Activated CD4-positive, alpha-beta T cell treated with anti-CD3 and anti-CD28 coated beads, Interleukin-2, amount 50 U/mL, for 4 hours (primary cell): ENCODE data around the gene SPR.
"Not testable (repeated sequence)": the region's sequence is repeated elsewhere in the genome, so short reads cannot be mapped to it uniquely, and the experiment has no call there.

Experiments used
- DNase-seq, 2 experiments: peaks; one replicate each; pipeline ENCODE4 v3.0.0-alpha.2; 2020

SPR gene

DNA sequence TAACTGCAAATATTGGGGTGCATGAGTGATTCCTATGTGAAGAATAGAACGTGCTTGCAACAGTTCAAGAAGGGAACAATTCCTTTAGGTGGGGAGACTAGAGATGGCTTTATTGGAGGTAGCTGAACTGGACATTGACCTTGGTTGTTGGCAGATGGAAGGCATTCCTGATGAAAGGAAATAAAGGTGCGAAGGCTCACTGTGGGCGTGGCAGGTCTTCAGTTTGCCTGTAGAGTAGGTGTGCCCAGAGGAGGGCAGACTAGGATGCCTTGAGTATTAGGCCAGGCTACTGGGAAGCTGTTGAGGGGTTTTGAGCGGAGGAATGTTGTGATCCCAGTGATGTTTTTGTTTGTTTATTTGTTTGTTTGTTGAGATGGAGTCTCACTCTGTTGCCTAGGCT is 2.8 kb downstream of the SPR start:
- DNase-seq: no peak

GRCh38 chr2:72891091-72891818 is 4.0 kb downstream of the SPR start:
- no peak for DNase-seq

DNA sequence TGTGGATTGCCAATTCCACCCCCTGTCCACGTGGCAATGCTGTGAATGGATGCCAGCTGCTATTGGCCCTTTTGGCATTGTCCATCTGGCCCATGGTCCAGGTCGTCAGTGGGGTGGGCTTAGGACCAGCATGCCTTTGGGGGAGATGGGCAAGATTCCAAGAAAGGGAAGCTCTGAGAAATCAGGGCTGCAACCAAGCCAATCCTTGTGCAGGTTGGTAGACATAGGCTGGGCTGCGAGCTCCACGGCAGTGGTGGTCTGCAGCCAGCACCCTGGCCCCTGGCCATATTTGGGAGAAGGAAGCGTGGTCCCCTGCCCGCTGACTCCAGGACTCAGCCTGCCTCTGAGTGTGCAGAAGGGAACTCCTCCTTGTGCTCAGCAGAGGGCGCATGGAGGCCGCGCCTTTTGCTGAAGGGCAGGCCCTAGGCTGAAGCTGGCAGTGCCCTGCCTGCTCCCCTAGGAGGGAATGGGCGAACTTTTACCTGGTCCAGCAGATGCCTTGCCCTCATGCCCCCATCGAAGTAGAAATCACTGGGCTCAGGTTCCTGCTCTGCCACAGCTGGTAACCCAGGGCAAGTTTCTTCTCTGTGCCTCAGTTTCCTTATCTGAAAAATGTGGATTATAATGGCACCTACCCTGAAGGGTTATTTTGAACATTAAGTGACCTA is 5.4 kb downstream of the SPR start:
- peak; percentile 31 to 35 for DNase-seq

DNA sequence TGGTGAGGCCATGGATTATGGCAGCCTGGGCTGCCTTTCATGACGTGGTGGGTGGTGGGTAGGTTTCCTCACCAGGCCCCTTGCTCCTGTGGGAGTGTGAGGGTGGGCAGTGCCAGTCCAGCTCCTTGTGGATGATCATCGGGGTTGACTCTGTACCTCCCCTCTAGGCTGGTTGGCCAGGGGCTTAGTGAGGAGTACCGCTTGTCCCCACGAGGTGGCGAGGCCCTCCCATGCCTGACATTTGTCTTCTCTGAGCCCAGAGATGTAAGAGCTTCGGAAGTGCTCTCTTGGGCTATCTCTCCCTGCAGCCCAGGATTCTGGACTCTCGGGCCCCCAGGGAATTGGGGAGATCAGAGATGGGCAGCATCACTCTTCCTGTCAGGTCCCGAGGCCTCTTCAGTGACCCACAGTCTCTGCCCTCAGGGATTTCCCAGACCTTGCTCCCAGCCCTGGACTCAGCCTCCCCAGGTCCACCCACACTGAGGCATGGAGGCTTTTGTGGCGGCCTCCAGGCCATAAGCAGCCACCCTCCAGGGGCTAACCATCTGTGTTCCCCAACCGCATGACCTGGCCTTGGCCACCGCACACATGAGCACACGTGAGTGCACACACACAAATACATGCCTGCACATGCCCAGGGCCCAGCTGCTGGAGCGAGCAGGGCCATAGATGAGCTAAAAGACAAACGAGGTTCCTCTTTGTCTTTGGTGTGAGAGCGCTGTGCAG is 6.5 kb downstream of the SPR start:
- DNase-seq: no peak

- no peak for DNase-seq
These were observed 7.3 kb downstream of the SPR start for GRCh38 chr2:72894514-72894913.

DNA sequence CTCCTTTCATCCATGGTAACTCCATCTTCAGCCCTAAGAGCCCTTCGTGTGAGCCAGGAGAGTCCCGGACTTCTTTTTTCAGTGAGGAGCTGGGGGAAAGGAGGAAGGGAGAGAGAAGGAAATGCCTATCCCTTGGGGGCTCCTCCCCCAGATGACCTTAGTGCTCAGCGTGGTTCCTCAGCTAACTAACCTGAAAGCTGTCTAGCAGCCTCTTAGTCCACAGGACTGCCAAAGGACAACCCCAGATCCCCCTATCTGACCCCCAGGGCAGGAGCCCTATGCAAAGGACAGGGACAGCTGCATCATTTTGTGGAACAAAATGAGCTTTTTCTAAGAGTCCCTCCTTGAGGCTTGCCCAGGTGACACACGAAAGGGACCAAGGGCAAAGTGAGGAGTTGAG is 7.9 kb downstream of the SPR start:
- no peak for DNase-seq

GRCh38 chr2:72895759-72896281 is 8.6 kb downstream of the SPR start:
- no peak for DNase-seq

DNA sequence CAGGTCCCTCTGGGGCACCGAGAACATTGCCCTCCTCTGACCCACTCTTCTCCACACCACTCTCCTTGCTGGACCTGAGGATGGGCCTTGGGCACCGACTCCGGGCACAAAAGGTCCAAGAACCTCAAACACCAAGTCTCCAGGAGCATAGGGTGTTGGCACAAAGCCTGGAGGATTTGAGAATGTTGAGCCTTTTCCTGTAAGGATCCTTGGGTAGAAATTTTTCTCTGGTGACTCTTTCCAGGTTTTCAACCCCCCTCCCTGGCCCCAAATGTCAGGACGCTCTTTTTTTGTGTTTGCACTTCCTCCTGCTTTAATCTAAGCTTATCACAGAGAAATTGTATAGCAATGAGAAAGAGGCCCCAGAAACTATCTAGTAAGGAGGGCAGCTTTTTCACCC is 9.2 kb downstream of the SPR start:
- DNase-seq: no peak

DNA sequence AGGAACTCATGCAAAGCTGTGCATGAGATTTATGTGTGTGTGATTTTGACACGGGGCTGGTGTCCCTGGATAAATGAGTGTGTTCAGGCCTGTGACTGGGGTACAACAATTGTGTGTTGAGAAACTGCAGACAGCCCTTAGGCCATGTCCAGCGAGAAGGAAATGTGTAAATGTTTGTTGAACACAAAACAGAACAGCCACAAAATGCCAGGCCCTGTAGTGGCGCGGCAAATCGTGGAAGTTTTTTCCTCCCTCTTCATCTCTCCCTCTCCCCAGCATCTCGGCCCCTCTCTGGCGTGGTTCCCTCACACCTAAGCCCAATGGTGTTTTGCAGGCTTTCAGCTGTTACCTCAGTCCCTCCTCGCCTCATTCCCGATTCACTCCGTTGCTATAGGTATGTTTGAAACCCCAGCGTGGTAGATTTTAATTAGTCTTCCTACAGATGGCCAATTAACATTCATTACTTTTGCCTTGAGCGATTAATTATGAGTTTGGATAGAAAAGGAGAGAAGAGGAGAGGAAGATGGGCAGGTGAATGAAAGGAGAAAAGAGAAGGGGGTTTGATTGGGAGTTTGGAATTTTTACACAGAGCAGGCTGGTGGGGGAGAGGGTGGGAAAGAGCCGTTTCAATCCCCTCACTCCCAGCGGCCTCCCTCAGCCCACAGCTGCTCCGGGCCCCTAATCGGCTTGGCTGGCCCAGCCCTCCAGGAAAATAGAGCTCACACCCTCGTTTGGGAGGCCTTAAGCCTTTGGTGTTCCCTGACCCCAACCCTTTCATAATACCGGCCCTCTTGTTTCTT is 10.8 kb downstream of the SPR start:
- no peak for DNase-seq

DNA sequence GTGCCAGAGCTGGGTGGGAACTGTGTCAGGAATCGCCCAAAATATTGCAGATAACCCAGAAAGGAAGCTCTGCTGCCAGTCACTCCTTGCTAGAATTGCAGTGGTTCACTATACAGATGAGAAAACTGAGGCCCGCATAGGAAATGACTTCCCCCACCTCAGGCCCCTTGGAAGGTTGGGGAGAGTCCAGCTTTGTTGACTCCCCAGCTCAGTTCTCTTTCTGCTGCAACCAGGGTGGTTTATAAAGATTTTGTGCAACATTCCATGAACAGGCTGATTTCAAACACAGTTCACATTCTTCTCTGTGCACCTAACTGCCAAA is 11.3 kb downstream of the SPR start:
- no peak for DNase-seq

DNA sequence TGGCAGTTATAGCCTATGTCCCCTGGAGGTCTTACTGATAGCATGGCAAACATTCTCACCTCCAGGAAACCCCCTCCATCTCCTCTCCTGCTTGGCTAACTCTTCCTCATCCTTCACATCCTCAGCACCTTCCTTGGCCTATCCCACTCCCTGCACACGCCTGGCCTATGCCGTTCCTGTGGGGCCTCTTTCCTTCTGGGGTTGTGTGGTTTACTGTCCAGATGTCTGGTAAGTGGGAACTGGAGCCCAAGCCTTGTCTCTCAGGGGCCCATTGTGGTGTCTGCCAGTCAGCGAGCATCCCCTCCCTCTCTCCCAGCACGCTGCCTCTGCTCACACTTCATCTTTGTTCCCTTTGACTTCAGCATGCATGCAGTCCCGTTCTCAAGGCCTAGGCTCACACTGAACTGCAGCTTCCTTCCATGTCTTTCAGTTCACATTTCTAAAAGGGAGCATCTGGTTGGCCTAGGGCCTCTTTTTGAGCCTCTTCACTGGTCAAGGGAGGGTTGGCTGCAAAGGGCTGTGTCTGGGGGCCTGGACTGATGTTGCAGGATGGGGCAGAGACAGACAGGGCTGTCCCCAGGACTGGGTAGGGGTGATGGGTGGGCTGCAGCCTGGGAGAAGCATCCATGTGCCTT is 13.1 kb downstream of the SPR start:
- DNase-seq: no peak

DNA sequence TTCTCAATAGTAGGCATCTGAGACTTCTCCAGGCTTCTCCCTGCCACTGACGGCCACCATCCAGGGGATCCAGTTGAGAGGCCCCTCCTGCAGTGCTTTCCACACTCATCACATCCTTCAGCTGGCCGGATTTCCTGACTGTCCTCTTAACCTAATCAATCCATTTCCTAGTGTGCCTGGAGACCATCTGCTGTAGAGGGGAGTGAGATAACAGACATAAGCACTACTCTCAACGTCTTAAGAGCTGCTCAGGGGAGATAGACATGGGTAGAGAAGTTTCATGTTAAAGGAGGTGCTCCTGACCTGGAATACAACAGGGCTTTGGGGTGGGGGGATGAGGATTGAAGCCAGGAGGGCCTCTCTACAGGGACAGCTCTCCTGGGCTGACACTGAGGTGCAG is 14.2 kb downstream of the SPR start:
- DNase-seq: no peak

GRCh38 chr2:72907369-72907768 is 20.2 kb downstream of the SPR start:
- not testable (repeated sequence) for DNase-seq

DNA sequence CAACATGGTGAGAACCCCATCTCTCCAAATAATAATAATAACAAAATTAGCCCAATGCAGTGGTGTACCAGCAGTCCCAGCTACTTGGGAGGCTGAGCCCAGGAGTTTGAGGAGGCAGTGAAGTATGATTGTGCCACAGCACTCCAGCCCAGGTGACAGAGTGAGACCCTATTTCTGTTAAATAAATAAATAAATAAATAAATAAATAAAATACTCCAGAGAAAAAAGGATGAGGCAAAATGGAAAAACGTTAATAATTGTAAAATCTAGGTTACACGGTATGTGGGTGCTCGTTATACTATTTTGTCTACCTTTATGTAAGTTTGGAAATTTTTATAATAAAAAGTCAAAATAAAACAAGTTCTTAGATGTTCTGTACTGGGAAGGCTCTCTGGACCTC is 21.5 kb downstream of the SPR start:
- DNase-seq: no peak

- DNase-seq: no peak
These were observed 24.0 kb downstream of the SPR start for GRCh38 chr2:72911256-72911655.

DNA sequence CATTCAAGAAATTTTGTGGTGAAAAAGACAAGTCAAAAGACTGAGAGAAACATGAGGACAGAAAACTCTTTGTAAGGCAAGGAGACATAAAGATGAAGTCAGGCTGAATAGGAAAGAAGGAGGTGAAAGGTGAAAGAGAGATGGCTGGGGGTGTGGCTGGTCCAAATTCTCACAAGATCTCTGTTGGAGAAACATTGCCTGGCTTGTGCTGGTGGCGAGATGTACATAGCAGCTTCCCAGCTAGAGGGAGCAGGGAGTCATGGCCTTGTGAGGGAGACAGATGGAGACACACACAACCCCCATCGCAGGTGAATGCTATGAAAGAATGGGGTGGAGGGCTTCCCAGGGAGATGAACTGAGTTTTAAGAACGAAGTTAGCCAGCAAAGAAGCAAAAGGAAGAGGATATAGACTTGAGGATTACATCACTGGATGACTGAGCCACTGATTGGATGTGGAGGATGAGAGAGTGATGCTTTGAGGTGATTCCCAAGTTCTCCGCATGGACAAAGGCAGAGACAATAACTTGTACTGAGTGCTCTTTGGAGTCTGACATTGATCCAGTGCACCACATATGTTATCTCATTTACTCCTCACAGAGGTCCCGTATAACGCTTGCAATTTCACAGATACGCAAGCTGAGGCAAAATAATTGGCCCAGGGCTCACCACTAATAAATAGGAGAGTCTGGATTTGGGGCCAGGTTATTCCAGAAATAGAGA is 26.4 kb downstream of the SPR start:
- DNase-seq: no peak

DNA sequence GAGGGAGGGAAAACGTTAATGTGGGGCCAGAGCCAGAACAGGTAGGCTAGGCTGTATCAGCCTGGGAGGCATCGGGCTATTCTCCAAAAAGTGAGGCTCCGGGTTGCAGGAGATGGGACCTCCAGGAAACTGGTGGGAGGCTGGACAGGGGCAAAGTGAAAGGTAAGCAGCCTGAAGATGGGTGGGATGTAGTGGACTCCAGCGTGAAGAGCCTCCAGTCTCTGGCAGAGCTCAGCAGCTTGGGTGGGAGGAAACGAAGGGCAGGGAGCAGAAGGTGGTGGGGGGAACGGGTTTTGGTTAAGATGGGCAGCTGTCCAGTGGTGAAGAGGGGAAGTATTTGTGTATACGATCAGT is 27.0 kb downstream of the SPR start:
- no peak for DNase-seq

DNA sequence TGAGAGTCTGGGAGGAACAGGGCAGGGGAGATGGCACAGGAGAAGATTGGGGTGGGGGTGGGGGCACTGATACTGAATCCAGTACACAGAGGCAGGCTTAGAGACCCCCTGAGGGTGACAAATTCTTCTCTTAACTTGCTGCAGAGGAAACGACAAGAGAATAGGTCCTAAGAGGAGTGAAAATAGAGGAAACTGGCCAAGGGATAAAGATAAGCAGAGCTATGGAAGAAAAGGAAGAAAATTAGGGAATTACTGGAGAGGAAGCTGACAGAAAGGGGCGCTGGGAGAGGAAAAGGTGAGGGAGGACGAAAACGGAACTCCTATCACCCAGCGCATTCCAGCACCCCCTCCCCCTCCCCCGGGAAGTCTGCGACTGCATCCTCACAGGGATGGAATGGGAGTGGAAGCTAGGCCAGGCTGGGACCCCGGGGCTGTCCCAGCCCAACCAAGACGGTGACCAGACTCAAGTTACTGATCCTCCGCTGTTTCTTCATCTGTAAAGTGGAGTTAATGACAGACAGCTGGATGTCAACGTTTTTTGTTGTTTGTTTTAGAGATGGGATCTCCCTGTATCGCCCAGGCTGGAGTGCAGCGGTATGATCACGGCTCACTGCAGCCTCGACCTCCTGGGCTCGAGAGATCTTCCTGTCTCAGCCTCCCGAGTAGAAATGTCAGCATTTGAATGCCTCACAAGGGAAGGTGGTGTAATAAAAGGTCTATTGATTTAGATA is 27.5 kb downstream of the SPR start:
- DNase-seq: no peak

DNA sequence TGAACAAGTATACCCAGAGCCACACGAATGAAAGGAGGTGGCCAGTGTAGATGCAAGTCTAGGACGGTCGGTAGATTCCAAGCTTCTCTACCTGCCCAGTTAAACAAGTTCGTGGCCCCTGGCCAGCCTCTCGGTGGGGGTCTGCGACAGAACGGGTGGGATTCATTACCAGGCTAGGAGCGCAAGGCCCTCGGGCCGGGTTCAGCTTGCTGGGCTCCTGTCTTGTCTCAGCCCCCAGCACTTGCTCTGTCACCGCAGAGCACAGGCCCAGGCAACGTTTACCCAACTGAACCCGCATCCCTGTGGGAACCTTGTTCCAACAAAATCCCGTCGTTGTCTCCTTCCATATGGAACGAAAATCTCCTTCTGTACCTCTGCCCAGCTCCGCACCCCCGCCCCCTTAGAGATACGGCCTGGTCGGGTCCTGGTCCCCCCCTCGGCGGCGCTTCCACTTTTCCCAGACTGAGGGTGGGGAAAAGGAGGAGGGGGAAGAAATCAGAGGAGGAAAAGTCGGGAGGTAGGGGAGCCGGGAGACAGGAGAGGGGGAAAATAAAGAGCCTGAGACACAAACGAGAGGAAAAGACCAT is 28.2 kb downstream of the SPR start:
- no peak for DNase-seq

DNA sequence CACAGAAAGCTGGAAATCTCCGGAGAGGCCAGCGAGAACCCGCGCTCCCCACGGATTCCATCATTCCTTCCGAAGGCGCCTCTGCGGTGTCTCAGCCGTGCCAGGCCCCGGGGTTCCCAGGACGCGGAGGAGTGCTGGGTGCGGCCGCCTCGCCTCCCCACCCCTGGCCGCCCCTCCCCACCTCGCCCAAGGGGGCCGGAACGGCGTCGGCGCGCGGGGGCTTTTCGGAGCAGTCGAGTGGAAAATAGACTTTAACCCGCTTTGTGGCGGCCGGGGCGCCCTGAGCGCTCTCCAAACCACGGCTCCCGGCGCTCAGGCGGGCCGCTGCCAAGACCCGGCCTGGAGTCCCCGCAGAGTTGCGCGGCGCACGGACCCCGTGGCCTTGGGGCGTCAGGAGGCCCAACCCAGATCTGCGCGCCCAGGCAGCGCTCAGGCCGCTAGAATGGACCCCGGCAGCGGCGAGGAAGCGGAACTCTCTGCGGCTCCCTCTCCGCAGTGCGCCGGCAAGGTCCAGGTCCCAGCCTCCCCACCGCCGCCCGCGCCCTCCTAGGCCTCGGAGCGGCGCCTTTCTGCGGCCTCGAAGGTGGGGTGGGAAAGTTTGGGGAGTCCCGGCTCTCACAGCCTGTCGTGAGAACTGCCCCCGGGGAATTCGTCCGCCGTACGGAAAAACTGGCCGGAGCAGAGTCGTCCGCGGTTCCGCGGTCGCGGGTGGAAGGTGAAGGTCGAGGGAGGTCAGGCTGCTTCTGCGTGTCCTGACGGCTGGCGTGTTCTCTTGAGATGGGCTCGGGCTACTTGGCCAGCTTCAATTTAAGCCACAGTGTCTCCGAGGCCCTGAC is 28.9 kb downstream of the SPR start:
- no peak for DNase-seq
